ENCODE results near the gene OR2Z1. TPM values are rescaled to one million over a fixed set of nuclear protein-coding genes. Genes with fewer than 3 reads are reported as not detected.

OR2Z1 gene
- total and polyA plus RNA-seq, 2 donors from 2014 or later, result not detected

Other genes starting within 250 kb of the OR2Z1 start
- gene PRAM1, start 219.0 kb upstream of the OR2Z1 start, total RNA-seq, result 4.6 TPM
- gene PRAM1, start 219.0 kb upstream of the OR2Z1 start, polyA plus RNA-seq (ENCODE audit: insufficient read depth, low read depth, low replicate concordance), result 0.99 TPM
- gene ZNF414, start 207.5 kb upstream of the OR2Z1 start, total RNA-seq, result 29.6 TPM
- gene ZNF414, start 207.5 kb upstream of the OR2Z1 start, polyA plus RNA-seq (ENCODE audit: insufficient read depth, low read depth, low replicate concordance), result 20.4 TPM
- 35.8 TPM for gene MYO1F, start 144.2 kb upstream of the OR2Z1 start, total RNA-seq
- gene MYO1F, start 144.2 kb upstream of the OR2Z1 start, polyA plus RNA-seq (ENCODE audit: insufficient read depth, low read depth, low replicate concordance), result 1.7 TPM
- gene ADAMTS10, start 110.9 kb upstream of the OR2Z1 start, total RNA-seq, result 48.8 TPM
- 8.9 TPM for gene ADAMTS10, start 110.9 kb upstream of the OR2Z1 start, polyA plus RNA-seq (ENCODE audit: insufficient read depth, low read depth, low replicate concordance)
- not detected for gene NFILZ, start 91.0 kb upstream of the OR2Z1 start, total RNA-seq
- not detected for gene NFILZ, start 91.0 kb upstream of the OR2Z1 start, polyA plus RNA-seq (ENCODE audit: insufficient read depth, low read depth, low replicate concordance)
- not detected for gene ACTL9, start 22.8 kb upstream of the OR2Z1 start, total RNA-seq
- gene ACTL9, start 22.8 kb upstream of the OR2Z1 start, polyA plus RNA-seq (ENCODE audit: insufficient read depth, low read depth, low replicate concordance), result not detected
- gene ZNF558, start 110.7 kb downstream of the OR2Z1 start, total RNA-seq, result 28.5 TPM
- gene ZNF558, start 110.7 kb downstream of the OR2Z1 start, polyA plus RNA-seq (ENCODE audit: insufficient read depth, low read depth, low replicate concordance), result 7.5 TPM
- gene MBD3L1, start 110.7 kb downstream of the OR2Z1 start, total RNA-seq, result not detected
- gene MBD3L1, start 110.7 kb downstream of the OR2Z1 start, polyA plus RNA-seq (ENCODE audit: insufficient read depth, low read depth, low replicate concordance), result not detected

Measured in kidney (tissue), 2 donors.